SU-DHL-6 (cell line): Measurements from ENCODE around the gene VANGL2.

Experiments
- H2AFZ ChIP-seq: fragments of 200-600 bp; sonication (generic); 2 replicates; pipeline ENCODE4 v1.6.1; 2014; ENCODE audit warnings: low read depth, mild to moderate bottlenecking, moderate library complexity, mixed read lengths, antibody characterized with exemption, low read length; ENCODE audit not compliant: severe bottlenecking
- H3F3A ChIP-seq: fragments of 200-600 bp; shearing (Covaris generic); 2 replicates; pipeline ENCODE4 v1.6.0; 2016; ENCODE audit warnings: antibody characterized with exemption, mild to moderate bottlenecking; ENCODE audit not compliant: insufficient read depth
- H3K27ac ChIP-seq: fragments of 200-600 bp; sonication (generic); 2 replicates; pipeline ENCODE4 v1.5.1; 2016; ENCODE audit warnings: low read depth, mild to moderate bottlenecking, low read length, moderate library complexity, mixed read lengths
- H3K27me3 ChIP-seq: fragments of 200-600 bp; sonication (generic), shearing (Covaris generic); 2 replicates; pipeline ENCODE4 v1.6.0; 2014; ENCODE audit warnings: mild to moderate bottlenecking, low read length
- H3K36me3 ChIP-seq: fragments of 200-600 bp; sonication (generic); 2 replicates; pipeline ENCODE4 v1.6.1; 2014; ENCODE audit warnings: mild to moderate bottlenecking, low read length, mixed read lengths
- H3K4me2 ChIP-seq: fragments of 300-600, 200-600 bp; shearing (Covaris generic), sonication (generic); 2 replicates; pipeline ENCODE4 v1.6.0; 2014; ENCODE audit warnings: low read length, low read depth, mild to moderate bottlenecking; ENCODE audit not compliant: poor library complexity, severe bottlenecking
- H3K4me3 ChIP-seq: fragments of 200-600 bp; sonication (generic); 2 replicates; pipeline ENCODE4 v1.5.1; 2014; ENCODE audit warnings: antibody characterized with exemption, low read length, mild to moderate bottlenecking, mixed read lengths; ENCODE audit not compliant: insufficient read depth, poor library complexity, severe bottlenecking
- H3K79me2 ChIP-seq: fragments of 200-600 bp; sonication (generic); 2 replicates; pipeline ENCODE4 v1.6.1; 2014; ENCODE audit warnings: mild to moderate bottlenecking, low read length, moderate library complexity; ENCODE audit not compliant: insufficient read depth
- H3K9ac ChIP-seq: fragments of 200-600 bp; sonication (generic); 2 replicates; pipeline ENCODE4 v1.7.0; 2014; ENCODE audit warnings: mild to moderate bottlenecking, low read length
- H3K9me2 ChIP-seq: fragments of 200-600 bp; sonication (generic); replicated peaks from 2 replicates; pipeline ENCODE4 v1.6.1; 2014; ENCODE audit warnings: low read length; ENCODE audit not compliant: insufficient read depth
- H3K9me3 ChIP-seq: fragments of 200-600 bp; sonication (generic); 2 replicates; pipeline ENCODE4 v1.6.1; 2014; ENCODE audit warnings: low read length, mixed read lengths; ENCODE audit not compliant: insufficient read depth
- H4K20me1 ChIP-seq: fragments of 200-600 bp; sonication (generic); 2 replicates; pipeline ENCODE4 v1.6.1; 2014; ENCODE audit warnings: low read depth, mild to moderate bottlenecking, antibody characterized with exemption, low read length, moderate library complexity, mixed read lengths
- CTCF ChIP-seq: fragments of 200-600 bp; sonication (generic); IDR thresholded peaks from one replicate; pipeline ENCODE4 v1.5.1; 2017; ENCODE audit warnings: antibody characterized with exemption, mild to moderate bottlenecking, low read length, moderate library complexity; ENCODE audit not compliant: insufficient read depth, poor library complexity, severe bottlenecking
- EZH2phosphoT487 ChIP-seq: fragments of 200-600 bp; sonication (generic), shearing (Covaris generic); conservative IDR thresholded peaks from 2 replicates; pipeline ENCODE4 v1.6.1; 2018; ENCODE audit warnings: mild to moderate bottlenecking, antibody characterized with exemption, low read length, moderate library complexity, mixed read lengths

Gene VANGL2

GRCh38 chr1:160399544-160400222 lies 681 bp upstream of the VANGL2 start:
- Histone ChIP-seq H3K9me3 (no peaks in the 10 kb centered on the region), H3F3A (no peaks in the 10 kb centered on the region), H4K20me1 (no peaks in the 10 kb centered on the region), H3K79me2 (no peaks in the 10 kb centered on the region), H3K9me2 (no peaks in the 10 kb centered on the region), H3K27ac (no peak overlapping the region), H3K9ac (no peak overlapping the region), H3K27me3 (no peaks in the 10 kb centered on the region), H3K36me3 (no peaks in the 10 kb centered on the region), H3K4me3 (no peak overlapping the region), H2AFZ (no peak overlapping the region), H3K4me2 (no peak overlapping the region)
- TF ChIP-seq EZH2phosphoT487 (no peak), CTCF (no peak)

GRCh38 chr1:160400646-160401486 lies 502 bp downstream of the VANGL2 start:
- Histone ChIP-seq H3K79me2 (no peaks in the 10 kb centered on the region), H3K27ac (no peak overlapping the region), H3K27me3 (no peaks in the 10 kb centered on the region), H3F3A (no peaks in the 10 kb centered on the region), H3K4me2 (peak overlapping the region; percentile 37), H3K36me3 (no peaks in the 10 kb centered on the region), H3K9ac (no peak overlapping the region; the same call in 1 of the 2 replicates), H3K9me2 (no peaks in the 10 kb centered on the region), H2AFZ (peak overlapping the region; percentile 21), H3K4me3 (no peak overlapping the region), H3K9me3 (no peaks in the 10 kb centered on the region), H4K20me1 (no peaks in the 10 kb centered on the region)
- TF ChIP-seq CTCF: no peak
- TF ChIP-seq EZH2phosphoT487: no peak

GRCh38 chr1:160401487-160401805 lies 1.1 kb downstream of the VANGL2 start:
- H3K27ac ChIP-seq: no peak overlapping the region
- H3K9me3 ChIP-seq: no peaks in the 10 kb centered on the region
- H4K20me1 ChIP-seq: no peaks in the 10 kb centered on the region
- H3K36me3 ChIP-seq: no peaks in the 10 kb centered on the region
- H3K79me2 ChIP-seq: no peaks in the 10 kb centered on the region
- no peaks in the 10 kb centered on the region; the same call in 1 of the 2 replicates for H3K27me3 ChIP-seq
- TF ChIP-seq EZH2phosphoT487: no peak
- no peak for TF ChIP-seq CTCF
- H3K4me2 ChIP-seq: no peak overlapping the region
- H3K9me2 ChIP-seq: no peaks in the 10 kb centered on the region
- H3F3A ChIP-seq: no peaks in the 10 kb centered on the region
- no peak overlapping the region for H3K9ac ChIP-seq
- H2AFZ ChIP-seq: no peak overlapping the region
- H3K4me3 ChIP-seq: no peak overlapping the region
